OCI-LY3 (cell line): ENCODE results near the gene TRIM31.

ENCODE experiments used
- CTCF ChIP-seq: fragments of 200-600, 300-600 bp; sonication (generic); IDR thresholded peaks from 2 replicates; pipeline ENCODE4 v1.5.1; 2014; ENCODE audit warnings: antibody characterized with exemption, low read length, low read depth
- EZH2phosphoT487 ChIP-seq: fragments of 200-600 bp; shearing (Covaris generic); IDR thresholded peaks from 2 replicates; pipeline ENCODE4 v1.6.1; 2018; ENCODE audit warnings: antibody characterized with exemption, mixed run types, low read depth

- TF ChIP-seq CTCF (no peak), EZH2phosphoT487 (no peak)
Measured at GRCh38 chr6:30071081-30071818, 41.6 kb downstream of the TRIM31 start.
